Endothelial cell of hepatic sinusoid (primary cell): ENCODE data around the gene KIFC3.

ENCODE experiments used
- in situ Hi-C: cut with HindIII; loops from 2 replicates; pipeline ENCODE4 v1.10.0; 2017; ENCODE audit warnings: low sequenced_read_pairs

KIFC3 gene

GRCh38 chr16:57804111-57804837 lies 2.0 kb upstream of the KIFC3 start:
- in situ Hi-C loops, result no loop called here

- in situ Hi-C loops, result no loop called here
These were observed 1.1 kb upstream of the KIFC3 start for GRCh38 chr16:57803134-57803990.

DNA sequence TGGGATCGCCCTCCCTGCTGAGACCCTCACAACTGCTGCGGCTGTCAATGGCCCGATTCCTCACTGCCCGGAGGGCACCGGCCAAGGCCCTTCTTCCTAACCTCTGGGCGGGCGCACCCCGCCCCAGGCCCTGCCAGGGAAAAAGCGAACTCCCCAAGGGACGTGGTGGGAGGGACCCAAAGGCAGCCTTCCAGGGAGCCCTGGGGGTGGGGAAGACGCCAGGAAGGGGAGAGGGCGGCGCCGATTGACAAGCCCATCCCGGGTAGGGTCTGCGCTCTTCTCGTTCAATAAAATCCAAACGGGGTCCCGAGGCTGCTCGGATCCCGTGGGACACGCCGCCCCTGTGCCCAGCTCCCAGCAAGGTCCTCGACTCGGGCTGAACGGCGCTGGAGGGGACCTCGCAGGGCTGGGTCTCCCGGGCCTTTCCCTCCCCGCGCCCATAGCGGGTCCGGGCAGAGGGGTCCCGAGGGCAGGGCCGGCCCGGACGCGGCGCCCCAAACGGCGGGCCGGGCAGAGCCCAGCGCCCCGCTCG lies 416 bp downstream of the KIFC3 start:
- in situ Hi-C loops, result no loop called here

- in situ Hi-C loops, result no loop called here
These were observed 1.0 kb downstream of the KIFC3 start for GRCh38 chr16:57801098-57801808.

DNA sequence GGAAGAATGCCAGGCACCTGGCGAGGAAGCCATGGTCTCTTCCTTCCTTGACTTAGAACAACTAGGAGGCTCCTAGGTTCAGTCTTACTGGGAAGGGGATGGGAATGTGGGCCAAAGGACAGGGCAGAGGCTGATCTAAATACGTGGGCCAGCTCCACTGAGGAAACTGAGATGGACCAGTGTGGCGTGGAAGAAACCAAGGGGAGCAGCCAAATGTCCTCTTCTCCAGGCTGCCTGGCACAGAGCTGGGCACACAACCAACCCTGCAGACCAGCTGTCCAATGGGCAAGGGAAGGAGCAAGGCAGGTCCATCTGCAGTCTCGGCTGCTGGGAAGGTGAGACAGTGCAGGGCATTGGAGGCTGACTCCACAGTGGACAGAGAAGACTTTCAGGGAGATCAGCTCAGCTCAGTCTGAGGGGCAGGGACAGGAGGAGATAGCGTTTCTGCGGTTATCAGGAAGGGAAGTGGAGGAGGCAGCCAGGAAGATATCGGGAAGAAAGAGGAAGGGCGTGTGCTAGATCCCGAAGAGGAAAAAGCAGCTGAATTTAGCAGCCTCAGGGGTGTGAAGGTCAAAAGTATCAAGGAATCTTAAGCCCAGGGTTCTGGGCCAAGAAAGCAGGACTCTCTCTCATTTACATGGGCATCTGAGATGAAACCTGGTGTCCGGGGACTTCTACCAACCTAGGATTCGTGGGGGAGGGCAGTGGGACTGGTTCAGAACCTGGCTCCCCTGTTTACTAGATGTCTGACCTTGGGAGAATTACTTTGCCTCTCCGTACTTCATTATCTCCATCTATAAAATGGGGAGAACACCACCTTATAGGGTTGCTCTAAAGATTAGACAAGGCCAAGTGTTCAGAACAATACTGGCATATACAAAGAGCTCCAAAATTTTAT lies 1.8 kb downstream of the KIFC3 start:
- in situ Hi-C loops, result no loop called here

GRCh38 chr16:57799600-57800199 lies 2.6 kb downstream of the KIFC3 start:
- in situ Hi-C loops, result loop anchor here (5.0 kb wide), 2 partner anchors 42 to 73 kb away; no protein-coding TSS in a partner anchor

DNA sequence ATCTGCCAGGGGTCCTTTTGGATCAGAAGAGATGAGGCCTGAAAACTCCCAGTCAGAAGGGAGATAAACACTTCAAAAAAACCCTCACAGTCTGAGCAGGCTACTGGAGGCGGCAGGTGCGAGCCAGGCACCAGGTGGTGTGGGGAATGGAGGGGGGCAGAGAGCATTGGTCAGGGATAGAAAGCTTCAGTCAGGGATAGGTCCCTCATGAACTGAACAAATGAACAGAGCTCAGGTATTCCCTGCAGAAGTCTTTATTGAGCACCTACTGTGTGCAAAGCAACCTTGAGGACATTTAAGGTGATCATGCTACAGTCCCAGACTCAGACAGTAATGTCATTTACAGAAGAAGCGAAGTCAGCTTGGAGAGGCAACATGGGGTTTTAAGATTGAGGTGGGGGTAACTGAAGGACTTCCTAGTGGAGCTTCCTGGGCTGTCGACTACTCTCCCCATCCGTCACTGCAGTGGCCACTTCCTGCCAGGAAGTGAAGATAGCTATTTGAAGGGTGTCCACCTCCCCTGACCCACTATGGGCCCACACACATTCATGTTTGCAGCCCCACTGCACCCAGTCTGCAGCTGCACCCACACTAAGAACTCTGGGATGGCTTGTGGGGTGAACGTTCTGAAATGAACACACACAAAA lies 3.2 kb downstream of the KIFC3 start:
- in situ Hi-C loops, result loop anchor here (5.0 kb wide), 2 partner anchors 42 to 73 kb away; no protein-coding TSS in a partner anchor

DNA sequence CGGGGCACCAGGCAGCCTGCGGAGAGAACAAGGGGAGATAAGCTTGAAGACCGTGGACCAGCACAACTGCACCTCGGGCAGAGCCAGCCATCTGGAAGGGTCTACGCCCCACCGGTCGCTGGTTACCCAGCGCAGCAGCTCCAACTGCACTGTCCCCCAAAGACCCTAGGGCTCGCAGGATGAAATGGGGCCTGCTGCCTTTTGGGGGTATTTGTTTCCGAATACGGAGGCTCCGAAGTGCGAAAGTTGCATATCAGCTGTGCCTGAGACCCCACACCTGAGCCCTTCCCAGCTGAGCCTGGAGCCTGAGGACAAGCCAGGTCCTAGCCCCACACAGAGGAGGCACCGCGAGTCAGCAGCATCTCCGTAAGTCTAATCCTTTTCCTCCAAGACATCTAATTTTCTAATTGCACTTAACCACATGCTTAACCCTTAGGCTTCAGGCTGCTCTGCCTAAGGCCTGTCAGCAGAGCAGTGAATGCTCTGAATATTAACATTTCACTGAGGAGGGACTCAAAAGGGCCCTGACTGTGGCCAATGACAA lies 4.0 kb downstream of the KIFC3 start:
- in situ Hi-C loops, result loop anchor here (5.0 kb wide), 2 partner anchors 41 to 74 kb away; no protein-coding TSS in a partner anchor

DNA sequence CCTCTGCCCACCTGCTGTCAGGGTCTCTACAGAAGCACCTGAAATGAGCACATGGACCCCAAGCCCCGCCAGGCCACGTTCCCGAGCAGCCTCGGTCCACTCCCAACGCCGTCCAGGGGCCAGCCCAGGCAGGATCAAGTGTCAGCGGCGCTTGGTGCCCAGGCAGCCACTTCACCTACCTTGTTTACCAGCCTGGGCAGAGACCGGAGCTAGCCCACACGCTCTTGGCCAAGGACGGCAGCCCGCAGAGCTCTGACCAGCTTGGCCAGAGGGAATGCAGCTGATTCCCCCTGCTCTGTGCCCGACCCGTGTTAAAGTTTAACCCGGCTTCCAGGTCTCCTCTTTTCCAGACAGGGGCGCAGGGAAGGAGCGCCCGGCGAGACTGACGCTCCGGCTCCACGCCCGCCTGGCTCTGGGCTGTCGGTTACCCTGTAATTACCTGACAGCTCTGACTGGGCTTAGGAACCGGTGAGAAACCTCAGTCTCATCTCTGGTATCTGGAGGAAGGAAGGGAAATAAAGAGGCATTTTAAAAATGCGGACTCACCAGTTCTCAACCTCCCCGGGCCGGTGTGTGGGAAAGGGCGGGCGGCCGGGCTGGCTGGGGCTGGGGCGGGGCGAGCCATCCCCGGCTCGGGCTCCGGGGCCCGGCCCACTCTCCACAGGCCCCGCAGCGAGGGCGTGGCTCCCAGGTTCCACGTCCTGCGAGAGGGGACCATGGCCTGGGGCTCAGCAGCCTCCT lies 4.6 kb downstream of the KIFC3 start:
- in situ Hi-C loops, result loop anchor here (5.0 kb wide), 2 partner anchors 40 to 75 kb away; no protein-coding TSS in a partner anchor

DNA sequence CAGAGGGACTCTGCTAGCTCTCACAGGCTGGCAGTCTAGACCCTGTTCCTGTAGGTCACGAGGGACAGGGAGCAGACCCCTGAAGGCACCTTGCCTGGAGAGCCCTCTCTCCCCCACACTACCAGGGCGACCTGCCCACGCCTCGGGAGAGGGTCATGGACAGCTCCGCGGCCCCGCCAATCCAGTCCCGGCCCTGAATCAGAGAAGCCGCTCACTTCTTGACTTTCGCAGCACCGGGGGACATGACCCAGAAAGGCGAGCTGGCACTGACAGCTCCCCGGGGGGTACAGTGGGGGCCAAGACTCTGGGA lies 5.1 kb downstream of the KIFC3 start:
- in situ Hi-C loops, result loop anchor here (5.0 kb wide), 2 partner anchors 40 to 75 kb away; no protein-coding TSS in a partner anchor

DNA sequence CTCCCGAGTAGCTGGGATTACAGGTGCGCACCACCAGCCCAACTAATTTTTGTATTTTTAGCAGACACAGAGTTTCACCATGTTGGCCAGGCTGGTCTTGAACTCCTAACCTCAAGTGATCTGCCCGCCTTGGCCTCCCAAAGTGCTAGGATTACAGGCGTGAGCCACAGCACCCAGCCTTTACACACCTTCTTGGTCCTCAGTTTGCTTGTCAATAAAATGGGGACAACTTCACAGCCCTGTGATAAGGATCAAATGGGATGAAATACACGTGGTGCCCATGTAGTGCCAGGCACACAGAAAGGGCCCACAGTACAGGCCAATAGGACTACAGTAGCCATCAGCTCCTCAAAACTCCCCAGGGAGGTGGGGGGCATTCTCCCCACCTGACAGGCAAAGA lies 6.3 kb downstream of the KIFC3 start:
- in situ Hi-C loops, result loop anchor here (5.0 kb wide), 2 partner anchors 39 to 76 kb away; no protein-coding TSS in a partner anchor

GRCh38 chr16:57795431-57795878 lies 6.8 kb downstream of the KIFC3 start:
- in situ Hi-C loops, result loop anchor here (5.0 kb wide), 2 partner anchors 38 to 77 kb away; no protein-coding TSS in a partner anchor

GRCh38 chr16:57794849-57795430 lies 7.4 kb downstream of the KIFC3 start:
- in situ Hi-C loops, result loop anchor here (5.0 kb wide), 2 partner anchors 38 to 77 kb away; no protein-coding TSS in a partner anchor

- in situ Hi-C loops, result no loop called here
These were observed 10.3 kb downstream of the KIFC3 start for GRCh38 chr16:57791893-57792461.

- in situ Hi-C loops, result no loop called here
These were observed 10.9 kb downstream of the KIFC3 start for GRCh38 chr16:57791195-57791892.

DNA sequence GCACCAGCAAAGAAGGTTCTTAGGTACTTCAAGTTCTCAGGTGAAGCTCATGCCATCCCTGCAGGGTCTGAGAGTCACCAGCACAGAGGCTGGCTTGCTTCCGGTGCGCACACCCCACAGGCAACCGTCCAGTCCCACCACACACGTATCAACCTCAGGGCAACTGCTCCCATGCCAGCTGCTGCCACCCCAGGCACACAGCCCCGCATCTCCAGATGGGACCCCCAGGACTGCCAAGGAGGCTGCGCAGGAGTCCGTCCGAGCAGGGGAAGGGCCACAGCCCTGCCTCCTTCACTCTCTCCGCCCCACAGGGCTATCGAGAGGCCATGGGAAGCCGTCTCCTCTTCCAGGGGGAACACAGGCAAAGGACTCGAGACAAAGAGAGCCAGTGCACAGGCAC lies 13.3 kb downstream of the KIFC3 start:
- in situ Hi-C loops, result no loop called here
